Thyroid gland (tissue), 4 donors: ENCODE results near the gene DKC1.

Experiments used
- CTCF ChIP-seq, 6 experiments: fragments of 200-600 bp in 3 of 6; fragments of 450-650 bp in 3 of 6; sonication (generic) in 3 of 6; IDR thresholded peaks; one replicate each; pipeline ENCODE4 v1.5.1; 2016 to 2019; ENCODE audit warnings: antibody characterized with exemption in 6 of 6, mild to moderate bottlenecking in 2 of 6, inconsistent platforms in 1 of 6, moderate library complexity in 1 of 6
- POLR2A ChIP-seq, 2 donors: fragments of 450-650 bp; IDR thresholded peaks; one replicate each; pipeline ENCODE4 v1.6.1; 2017; ENCODE audit warnings: antibody characterized with exemption in 2 of 2, mild to moderate bottlenecking in 2 of 2, moderate library complexity in 1 of 2

GRCh38 chrX:154795016-154795415 lies 32.4 kb downstream of the DKC1 start:
- TF ChIP-seq CTCF (IDR thresholded peaks at IDR 0.05) = no peak
- no peak for TF ChIP-seq POLR2A (IDR thresholded peaks at IDR 0.05)
